HG03108 (cell line): ENCODE results near the gene FAM120C.

Experiments
- ATAC-seq: cut with Tn5 transposase; IDR thresholded peaks from one replicate; pipeline ENCODE4 v1.9.1; 2021; ENCODE audit warnings: moderate library complexity; ENCODE audit not compliant: unreplicated experiment

FAM120C gene, protein sequence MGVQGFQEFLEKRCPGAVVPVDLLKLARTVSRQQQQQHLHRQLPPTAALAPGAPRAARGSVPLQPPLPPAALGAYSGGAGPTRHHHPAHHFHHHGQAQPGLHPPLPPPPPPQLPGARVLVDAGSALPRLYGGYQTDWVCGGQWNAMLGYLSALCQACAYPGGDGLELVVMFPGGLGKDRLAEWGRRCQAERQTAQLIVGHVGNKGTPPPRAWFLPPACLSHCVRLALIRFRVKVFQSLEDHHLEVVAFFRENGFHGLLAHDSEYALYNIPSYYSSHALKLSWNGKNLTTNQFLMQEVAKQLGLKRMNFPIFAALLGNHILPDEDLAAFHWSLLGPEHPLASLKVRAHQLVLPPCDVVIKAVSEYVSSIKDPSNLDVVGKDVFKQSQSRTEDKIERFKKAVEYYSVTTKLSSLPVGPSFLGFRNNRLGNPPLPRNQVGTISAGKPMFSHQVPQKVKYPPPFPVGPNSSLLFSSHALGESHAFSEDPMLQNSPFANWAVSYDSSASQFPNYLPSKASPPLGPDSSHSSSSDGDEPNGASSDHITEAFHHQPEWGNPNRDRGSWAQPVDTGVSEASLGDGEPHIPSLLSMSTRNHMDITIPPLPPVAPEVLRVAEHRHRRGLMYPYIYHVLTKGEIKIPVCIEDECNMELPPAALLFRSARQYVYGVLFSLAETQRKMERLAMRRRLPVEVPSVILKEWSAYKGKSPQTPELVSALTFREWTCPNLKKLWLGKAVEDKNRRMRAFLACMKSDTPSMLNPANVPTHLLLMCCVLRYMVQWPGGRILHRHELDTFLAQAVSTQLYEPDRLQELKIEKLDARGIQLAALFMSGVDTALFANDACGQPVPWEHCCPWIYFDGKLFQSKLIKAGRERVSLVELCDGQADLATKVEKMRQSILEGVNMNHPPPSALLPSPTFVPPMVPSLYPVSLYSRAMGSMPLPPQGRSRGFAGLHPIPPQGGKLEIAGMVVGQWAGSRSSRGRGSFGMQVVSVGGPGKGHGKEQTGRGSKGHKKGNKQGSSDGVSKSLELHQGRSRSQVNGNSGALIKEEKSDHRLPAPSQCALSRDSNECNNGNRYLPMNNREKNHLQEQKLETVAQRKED

DNA sequence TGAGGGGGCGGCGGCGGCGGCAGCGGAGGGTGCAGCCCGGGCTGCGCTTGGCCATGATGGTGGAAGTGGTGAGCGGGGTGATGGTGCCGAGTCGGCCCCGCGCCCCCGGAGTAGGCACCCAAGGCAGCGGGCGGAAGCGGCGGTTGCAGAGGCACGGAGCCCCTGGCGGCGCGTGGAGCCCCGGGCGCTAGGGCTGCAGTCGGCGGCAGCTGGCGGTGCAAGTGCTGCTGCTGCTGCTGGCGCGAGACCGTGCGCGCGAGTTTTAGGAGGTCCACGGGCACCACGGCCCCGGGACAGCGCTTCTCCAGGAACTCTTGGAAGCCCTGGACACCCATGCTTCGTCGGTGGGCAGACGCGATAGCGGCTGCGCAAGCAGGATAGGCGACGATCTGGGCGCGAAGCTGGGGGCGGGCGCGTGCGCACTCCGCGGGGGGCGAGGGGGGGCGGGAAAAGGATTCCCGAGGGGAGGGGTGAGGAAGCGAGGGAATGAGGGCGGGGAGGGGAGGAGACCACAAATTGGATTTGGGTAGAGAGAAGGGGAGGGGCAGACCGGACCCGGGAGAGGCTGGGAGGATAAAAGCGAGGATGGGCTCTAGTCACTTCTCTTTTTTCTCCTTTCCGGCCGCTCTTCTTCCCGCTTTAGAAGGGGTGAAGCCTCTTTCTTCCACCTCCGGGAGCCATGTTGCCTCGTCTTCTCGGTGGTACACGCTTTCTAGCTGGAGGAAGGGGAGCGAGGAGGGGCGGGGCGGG lies at the start of gene FAM120C:
Gene FAM120C (minus strand): TSS at position 391 of the 750 bp plus-strand sequence. CDS start 56 bp downstream, at position 335.
- ATAC-seq = peak; percentile 47

DNA sequence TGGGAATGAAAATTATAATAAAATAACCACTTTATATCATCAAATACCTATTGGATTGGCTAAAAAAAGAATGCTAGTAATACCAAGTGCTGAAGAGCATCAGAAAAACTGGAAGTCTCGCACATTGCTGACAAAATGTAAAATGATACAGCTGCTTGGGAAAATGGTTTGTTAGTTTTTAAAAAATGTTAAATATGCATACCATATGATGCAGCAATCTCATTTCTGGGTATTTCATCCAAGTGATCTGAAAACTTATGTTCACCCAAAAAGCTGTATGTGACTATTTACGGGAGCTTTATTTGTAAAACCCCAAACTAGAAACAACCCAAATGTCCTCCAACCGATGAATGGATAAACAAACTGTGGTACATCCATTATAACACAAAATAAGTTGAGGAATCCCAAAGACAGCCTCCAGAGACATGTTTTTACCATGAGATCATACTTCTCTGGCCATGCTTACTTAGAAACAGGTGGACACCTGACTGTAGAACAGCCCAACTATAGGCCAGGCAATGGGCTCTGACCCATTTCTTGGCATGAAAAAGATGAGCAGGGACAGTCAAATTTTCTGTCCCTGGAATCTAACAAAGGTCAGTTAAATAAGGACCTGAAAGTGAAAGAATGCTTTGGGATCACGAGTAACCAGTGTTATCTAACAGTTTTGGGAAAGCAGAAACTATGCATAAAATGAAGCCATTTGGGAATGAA lies 47.5 kb upstream of the FAM120C start:
- ATAC-seq = no peak

DNA sequence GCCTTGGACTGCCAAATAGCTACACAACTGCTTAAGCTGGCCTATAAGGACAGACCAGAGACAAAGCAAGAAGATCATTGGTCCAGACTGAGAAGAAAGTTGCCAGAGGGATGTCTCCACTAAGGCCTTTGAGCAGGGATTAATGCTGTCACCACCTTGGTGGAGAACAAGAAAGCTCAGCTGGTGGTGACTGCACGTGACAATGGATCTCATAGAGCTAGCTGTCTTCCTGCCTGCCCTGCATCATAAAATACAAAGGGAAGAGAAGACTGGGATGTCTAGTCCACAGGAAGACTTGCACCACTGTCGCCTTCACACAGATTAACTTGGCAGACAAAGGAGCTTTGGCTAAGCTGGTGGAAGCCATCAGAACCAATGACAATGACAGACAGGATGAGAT lies 40.5 kb upstream of the FAM120C start:
- no peak for ATAC-seq

GRCh38 chrX:54213603-54214002 lies 30.5 kb upstream of the FAM120C start:
- no peak for ATAC-seq

DNA sequence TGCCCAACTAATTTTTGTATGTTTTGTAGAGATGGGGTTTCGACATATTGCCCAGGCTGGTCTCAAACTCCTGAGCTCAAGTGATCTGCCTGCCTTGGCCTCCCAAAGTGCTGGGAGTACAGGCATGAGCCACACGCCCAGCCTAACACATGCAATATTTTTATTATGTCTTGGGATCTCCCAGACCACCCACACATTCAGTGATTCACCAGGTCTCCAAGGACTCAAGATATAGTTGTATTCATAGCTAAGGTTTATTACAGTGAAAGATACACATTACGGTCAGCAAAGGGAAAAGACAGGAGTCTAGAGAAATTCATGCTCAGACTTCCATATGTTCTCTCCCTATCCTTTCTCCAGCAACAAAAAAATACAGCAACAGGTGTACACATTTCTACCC lies 25.5 kb upstream of the FAM120C start:
- ATAC-seq = no peak

DNA sequence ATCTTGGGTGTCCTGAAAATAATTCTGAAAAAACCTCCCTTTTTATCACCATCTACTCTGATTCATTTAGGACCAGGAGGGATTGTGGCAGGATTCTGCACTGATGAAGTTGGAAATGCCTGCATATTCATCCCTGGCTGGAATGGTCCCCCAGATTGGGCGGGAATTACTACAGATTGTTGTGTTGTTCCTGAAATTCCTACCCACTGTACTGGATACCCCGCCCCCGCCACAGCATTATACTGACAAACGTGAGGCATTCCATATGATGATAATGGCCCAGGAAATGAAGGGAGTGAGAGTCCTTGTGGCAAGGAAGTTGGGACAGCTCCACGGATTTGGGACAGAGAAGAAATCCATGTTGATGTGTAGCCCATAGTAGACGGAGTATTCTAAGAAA lies 15.2 kb upstream of the FAM120C start:
- no peak for ATAC-seq

GRCh38 chrX:54194982-54195588 lies 12.0 kb upstream of the FAM120C start:
- no peak for ATAC-seq

- ATAC-seq = no peak
Observed at GRCh38 chrX:54193085-54193821, 10.2 kb upstream of the FAM120C start.

GRCh38 chrX:54184474-54184873 lies 1.4 kb upstream of the FAM120C start:
- no peak for ATAC-seq

DNA sequence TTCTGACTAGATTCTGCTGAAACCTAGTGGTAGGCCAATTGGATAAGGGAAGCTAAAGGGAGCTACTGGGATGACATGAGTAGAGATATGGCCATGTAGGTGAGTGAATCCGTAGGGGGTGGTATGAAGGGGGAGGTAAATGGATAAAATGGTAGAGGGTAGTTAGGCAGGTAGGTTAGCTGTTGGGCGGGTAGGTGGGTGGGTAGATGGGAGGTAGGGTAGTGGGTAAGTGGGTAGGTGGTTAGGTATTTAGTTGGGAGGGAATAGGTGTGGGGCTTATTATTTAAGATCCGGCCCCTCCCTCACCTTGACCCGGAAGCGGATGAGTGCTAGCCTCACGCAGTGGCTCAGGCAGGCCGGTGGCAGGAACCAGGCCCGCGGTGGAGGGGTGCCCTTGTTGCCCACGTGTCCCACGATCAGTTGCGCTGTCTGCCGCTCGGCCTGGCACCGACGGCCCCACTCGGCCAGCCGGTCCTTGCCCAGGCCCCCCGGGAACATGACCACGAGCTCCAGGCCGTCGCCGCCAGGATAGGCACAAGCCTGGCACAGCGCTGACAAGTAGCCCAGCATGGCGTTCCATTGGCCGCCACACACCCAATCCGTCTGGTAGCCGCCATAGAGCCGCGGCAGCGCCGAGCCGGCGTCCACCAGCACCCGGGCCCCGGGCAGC lies 725 bp downstream of the FAM120C start:
- ATAC-seq = peak; percentile 59

DNA sequence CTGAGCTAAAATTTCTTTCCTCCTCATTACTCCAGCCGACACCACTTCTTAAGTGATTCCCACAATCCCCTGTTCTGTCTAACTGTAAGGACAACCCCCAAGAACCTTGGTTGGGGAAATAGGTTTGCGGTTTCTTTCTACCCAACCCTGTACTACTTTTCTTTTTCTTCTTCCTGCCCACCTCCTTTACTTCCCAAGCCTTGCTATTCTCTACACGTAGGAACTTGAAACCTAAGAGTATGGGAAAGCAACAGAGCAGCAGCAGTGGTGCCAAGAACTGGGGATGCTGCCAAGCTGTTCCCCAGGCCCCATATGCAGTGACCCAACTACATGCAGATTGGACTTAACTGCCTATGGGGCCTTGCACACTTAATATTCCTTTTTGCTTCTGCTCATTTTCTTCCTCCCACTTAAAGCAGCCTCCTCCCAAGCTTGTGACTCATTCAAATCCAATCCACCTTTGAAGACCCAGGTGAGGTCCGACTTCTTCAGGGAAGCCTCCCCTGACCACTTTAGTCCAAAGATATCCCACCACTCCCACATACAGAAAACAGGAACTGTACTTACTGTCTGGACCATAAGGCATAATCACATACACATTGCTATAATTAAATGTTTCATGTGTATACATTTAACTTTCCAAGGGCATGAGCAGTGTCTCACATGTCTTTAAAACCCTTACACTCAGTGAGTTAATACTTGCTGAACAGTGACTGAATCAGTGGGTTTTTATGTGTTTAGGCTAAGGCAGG lies 1.7 kb downstream of the FAM120C start:
- no peak for ATAC-seq

GRCh38 chrX:54180403-54180802 lies 2.7 kb downstream of the FAM120C start:
- no peak for ATAC-seq

- no peak for ATAC-seq
Observed at GRCh38 chrX:54178100-54178940, 4.7 kb downstream of the FAM120C start.

- ATAC-seq = no peak
Observed at GRCh38 chrX:54177306-54177705, 5.7 kb downstream of the FAM120C start.

- no peak for ATAC-seq
Observed at GRCh38 chrX:54173791-54174190, 9.3 kb downstream of the FAM120C start.

GRCh38 chrX:54172455-54172854 lies 10.6 kb downstream of the FAM120C start:
- ATAC-seq = no peak
